Fibroblast of skin of right quadriceps (primary cell): Measurements from ENCODE around the gene PANX1.

Experiments used
- DNase-seq: peaks from one replicate; pipeline ENCODE4 v3.0.0-alpha.2; 2013

Gene PANX1

DNA sequence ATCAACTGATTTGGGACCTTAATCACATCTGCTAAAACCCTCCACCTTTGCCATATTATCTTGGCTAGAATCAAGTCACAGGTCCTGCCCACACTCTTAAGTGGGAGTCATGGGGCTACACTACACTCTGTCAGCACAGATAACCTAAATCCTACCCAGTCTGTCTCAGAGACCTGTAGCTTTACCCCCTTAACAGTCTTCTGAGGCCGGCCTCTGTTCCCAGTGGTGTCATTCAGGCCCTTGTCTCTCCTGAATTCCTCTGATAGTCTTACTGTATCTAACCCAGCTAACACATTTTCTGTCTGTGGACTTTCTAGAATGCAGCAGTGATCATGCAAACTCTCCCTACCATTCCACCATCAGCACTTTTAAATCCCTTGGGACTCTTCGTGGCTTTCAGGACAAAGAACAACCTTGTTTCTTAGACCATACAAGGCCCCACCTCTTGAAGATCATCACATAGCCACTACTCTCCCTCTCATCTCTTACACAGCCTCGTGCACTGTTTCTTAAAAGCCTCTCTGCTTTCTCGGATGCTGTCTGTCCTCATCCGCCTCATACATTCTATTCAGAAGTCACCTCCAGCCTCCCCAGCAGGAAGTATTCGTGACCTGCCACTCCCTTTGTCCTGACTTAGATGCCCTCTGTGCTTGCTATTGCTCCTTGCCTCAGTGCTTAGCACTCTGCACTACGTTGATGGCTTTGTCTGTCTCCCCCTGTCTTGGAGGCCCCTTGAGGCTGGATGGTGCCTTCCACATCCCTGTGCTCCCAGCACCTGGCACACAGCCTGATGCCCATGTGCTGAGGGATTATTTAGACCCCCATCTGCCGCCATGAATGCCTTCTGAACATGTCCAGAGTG, 57.9 kb downstream of the PANX1 start:
- peak; percentile 12 for DNase-seq

DNA sequence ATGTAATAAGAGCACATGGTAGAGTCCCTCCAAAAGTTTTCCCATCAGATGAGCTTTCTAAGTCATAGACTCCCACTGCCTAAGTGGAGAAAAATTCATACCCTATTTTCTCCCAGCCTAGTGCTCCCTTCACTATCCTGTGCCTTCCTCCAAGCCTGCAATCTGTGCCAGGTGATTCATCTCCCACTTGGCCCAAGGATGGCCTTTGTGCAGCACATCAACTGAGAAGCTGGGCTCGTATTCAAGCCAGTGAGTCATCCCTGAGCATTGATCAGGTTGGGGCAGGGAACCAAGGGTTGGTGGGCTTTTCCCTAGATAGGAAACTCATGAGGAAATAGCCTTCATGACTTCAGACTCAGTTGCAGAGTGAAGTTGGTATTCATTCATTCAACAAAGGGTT, 64.6 kb downstream of the PANX1 start:
- peak; percentile 87 for DNase-seq

DNA sequence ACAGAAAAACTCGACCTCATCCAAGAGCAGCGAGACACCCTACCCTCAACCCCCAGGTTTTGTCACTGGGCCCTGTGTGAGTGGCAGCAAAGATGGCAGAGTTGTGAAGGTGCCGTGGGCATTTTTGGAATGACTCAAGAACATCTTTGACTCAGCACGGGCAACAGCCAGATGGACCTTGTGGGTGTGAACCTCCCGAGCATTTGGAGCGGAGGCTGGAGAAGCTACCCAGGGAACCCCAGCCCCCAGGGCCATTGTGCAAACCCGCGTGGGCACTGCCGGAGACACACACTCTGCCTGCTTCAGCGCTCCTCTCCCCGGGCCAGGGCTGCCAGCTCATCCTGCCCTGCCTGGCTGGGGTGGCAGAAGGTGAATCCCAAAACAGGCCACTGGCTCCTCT, 66.1 kb downstream of the PANX1 start:
- no peak for DNase-seq

DNA sequence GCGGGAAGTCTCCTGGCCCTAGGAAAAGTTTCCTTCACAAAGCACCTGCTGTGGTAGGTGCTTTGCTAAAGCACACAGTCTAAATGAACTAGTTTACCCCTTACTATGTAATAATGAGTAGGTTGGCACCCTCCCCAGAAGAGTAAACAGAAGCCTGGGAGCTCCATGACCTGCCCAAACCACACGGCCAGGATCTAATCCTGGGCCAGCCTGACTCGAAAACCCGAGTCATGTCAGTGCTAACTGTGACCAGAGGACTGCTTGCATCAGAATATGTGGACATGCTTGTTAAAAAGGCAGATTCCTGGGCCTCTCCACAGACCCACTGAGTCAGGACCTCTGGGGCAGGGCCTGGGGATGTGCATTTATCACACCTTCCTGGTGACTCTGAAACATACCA, 67.7 kb downstream of the PANX1 start:
- no peak for DNase-seq

DNA sequence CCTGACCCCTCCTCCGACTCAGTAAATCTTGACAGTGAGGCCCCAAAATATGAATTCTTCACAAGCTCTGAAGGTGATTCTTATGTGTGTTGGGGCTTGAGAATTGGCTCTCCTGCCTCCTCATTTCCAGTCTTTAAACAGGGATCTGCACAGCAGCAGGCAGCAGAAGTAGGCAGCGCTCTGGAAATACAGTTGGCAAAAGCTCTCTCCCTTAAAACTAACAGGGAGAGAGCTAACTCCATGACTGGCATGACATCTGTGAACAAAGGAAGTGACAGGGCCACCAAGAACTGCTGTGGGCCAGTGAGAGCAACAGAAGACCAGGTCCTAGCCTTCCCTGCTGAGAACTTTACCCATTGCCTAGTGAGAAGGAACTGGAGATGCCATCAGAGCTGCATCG, 70.1 kb downstream of the PANX1 start:
- DNase-seq: no peak

DNA sequence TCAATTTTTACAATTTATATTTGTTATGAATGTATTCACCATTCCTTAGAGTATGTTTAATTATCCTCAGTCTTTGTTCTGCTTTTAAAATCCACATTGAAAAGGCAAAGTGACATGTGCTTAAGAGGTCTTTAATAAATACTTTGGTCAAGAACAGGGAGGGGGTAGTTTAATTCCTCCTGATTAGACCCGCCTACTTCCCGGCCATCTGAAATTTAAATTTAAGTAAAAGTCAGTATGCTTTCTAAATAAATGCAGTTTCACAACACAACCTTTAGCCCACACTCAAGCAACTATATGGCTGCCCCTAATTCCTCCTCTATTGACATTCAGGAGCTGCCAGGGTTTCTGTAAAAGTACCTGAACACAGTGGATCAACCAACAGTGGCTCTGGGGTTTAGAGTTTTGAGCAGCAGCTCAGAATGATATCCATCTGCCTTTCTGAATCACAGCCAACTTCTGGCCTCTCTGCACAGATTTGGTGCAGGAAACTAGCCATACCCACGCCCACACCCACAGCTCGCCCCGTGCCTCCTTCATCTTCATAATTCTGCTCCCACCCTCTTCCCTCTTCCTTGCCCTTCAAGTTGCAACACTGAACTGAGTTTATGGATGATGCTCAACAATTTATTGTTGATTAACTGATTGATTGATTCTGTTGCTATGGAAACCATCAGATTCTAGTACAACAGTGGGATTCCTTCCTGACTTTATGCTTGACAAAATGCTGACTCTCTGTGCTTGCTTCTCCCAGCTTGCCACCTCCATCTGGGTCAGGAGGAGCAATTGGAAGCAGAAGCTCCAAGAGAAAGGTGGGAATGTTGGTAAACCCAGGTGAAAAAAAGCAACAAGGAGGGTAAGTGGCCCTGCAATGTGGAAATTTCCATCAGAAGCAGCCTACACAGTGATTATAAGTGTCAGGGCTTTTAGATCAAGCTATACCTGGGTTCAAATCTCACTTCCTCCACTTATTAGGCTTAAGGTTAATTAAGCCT, 70.8 kb downstream of the PANX1 start:
- no peak for DNase-seq

DNA sequence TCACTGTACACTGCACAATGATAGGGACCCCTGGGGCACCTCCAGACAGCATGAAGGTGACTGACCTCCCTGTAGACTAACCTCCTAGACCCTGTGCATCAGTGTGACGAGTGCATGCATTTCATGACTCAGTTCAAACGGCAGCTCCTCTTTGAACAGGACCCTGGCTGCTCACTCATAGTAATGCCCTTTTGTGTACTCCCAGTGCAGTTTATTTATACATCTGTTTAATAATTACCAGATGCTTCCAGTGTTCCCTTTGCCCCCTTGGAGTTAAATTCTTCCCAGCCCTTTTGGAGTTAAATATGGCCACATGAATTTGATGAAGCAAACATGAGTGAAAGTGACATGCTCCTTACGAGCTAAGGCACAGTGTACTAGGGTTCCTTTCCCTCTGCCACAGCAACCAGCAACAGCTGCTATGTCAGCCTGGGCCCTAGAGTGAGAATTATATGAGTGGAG, 72.4 kb downstream of the PANX1 start:
- peak; percentile 86 for DNase-seq

DNA sequence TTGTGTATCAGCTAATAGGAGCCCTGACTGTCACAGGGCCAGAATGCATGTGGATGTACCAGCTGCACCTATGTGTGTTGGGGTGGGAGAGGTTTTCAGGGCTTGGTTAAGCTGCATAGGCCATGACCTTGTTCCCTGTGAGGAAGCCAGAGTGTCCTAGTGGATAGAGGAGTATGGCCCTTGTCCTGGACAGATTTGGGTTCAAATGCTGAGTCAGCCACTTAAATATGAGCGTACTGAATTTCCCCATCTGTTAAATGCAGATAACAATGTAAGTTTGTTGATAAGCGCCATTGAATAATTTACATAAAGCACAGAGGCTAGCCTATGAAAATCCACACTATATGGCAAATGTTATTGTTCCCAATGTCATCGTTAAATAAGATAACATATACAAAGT, 74.4 kb downstream of the PANX1 start:
- no peak for DNase-seq

DNA sequence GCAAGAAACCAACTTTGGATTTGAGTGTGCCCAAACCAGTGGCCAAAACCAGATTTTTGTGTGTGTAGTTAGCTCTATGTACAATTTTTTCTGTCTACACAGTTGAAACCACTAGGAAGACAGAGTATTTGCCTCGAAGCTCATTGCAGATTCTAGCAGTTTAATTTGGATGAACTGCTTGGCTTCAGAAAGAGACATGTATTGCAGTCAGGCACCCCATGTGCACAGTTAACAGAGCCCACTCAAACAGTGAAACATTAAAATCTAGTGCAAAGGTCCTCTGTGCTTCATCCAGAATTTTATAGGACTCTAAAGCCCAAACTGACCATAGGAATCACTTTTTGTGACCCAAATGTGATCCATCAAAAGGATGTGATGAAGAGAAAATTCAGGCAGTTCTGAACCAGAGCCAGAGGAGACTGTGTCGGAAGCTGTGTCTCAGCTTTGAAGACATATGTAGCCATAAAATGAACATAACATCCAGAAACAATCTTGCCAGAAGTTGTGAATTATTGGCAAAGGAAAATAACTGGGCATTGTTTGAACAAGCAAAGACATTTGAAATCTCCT, 82.7 kb downstream of the PANX1 start:
- DNase-seq: no peak

DNA sequence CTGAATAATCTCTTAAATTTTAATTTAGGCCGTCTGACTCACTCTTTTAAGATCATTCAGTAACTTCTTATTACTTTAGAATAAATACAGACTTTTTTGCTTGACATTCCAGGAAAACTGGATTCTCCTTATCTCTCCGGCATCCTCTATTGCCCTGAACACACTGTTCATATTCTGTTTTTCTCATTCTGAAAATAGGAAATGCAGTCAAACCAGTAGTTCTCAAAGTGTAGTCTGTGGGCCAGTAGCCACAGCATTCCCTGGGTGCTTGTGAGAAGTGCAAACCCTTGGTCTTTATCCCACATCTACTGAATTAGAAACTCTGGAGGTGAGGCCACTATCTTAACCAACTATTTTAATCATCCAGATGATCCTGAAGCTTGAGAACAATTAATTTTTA, 84.3 kb downstream of the PANX1 start:
- no peak for DNase-seq

DNA sequence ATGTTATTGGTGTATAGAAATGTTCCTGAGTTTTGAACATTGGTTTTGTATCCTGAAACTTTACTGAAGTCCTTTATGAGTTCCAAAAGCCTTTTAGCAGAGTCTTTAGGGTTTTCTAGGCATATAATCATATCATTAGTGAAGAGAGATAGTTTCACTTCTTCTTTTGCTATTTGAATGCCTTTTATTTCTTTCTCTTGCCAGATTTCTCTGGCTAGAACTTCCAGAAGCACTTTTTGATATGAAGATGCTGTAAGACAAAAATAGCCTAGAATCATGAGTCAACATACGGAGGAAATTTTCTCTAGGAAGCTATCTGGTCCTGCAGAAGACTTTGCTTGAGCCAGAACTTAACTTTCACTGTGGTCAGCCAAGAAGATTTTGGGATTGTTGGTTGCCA, 89.1 kb downstream of the PANX1 start:
- DNase-seq: no peak

DNA sequence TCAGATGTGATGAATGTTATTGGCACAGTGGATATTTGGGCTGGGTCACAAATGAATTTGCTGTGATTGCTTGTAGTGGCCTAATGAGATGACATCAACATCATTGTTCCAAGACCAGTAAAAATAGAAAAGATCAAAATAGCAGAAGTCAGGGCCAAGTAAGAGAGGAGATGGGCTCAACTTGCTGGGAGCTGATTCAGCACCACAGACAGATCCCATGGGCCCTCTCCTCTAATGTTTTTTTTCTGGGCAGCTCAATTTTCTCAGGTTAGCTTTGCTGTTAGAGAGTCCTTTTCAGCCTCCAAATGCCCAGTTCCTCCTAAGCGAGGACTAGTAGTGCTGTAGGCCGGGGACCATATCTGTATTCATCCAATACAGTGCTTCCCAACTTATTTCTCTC, 89.7 kb downstream of the PANX1 start:
- no peak for DNase-seq

DNA sequence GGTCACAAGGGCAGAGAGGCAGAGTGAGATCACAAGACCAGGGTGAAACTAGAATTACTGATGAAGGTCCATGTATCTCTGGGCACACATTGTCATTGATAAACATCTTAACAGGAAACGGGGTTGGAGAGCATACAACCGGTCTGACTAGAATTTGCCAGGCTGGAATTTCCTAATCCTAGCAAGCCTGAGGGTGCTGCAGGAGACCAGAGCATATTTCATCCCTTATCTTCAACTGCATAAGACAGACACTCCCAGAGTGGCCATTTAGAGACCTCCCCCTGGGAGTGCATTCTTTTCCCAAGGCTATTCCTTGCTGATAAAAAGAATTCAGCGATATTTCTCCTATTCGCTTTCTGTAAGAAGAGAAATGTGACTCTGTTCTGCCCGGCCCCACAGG, 91.1 kb downstream of the PANX1 start:
- DNase-seq: no peak

DNA sequence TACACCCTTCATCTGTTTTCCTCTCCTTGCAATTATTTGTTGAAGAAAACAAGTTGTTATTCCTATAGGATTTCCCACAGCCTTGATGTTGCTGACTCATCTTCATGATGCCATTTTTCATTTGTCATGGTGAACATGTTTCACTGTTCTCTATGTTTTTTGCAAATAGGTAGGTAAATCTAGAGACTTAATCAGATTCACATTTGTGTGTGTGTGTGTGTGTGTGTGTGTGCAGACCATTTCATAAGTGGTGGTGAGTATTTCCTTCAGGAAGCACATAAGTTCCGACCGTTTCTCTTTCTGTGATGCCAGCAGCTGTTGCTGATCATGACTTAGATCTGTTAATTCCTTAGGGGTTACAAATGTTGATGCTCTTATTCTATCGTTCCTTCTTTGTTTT, 95.4 kb downstream of the PANX1 start:
- DNase-seq: no peak
